ENCODE data around the gene KIAA1217.

The KIAA1217 gene

DNA sequence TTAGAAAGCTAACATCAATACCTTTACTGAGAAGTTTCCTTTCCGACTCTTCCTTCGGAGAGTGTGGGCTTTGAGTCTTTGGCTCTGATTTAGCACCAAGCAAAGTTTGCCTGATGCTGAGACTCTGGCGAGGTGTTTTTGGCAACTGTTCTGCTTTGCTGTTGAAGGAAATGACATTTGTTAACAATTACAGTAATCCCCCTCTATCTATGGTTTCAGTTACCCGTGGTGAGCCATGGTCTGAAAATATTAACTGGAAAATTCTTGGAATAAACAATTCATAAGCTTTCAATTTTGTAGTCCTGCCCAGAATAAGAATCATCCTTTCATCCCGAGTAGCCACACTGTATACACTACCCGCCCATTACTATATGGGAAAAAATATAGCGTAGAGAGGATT is 388.5 kb downstream of the KIAA1217 start:
- TF ChIP-seq CTCF (IDR thresholded peaks at IDR 0.05), result no peak
- Histone ChIP-seq H3K27ac (no peak overlapping the region), H3K4me1 (ENCODE audit: control insufficient read depth in 1 of 2, insufficient read depth in 1 of 2, low read depth in 1 of 2, low read length in 1 of 2) (no peaks in the 10 kb centered on the region), H3K36me3 (no peaks in the 10 kb centered on the region), H3K4me3 (ENCODE audit: low read depth in 1 of 2, low read length in 1 of 2) (no peak overlapping the region), H3K9me3 (no peaks in the 10 kb centered on the region), H3K27me3 (no peaks in the 10 kb centered on the region)
